Measurements from ENCODE around the gene SLC30A3. TPM values are rescaled to one million over a fixed set of nuclear protein-coding genes. Genes with fewer than 3 reads are reported as not detected.

Gene SLC30A3
- total RNA-seq, 1 donor from 2014 or later, result not detected

DNA sequence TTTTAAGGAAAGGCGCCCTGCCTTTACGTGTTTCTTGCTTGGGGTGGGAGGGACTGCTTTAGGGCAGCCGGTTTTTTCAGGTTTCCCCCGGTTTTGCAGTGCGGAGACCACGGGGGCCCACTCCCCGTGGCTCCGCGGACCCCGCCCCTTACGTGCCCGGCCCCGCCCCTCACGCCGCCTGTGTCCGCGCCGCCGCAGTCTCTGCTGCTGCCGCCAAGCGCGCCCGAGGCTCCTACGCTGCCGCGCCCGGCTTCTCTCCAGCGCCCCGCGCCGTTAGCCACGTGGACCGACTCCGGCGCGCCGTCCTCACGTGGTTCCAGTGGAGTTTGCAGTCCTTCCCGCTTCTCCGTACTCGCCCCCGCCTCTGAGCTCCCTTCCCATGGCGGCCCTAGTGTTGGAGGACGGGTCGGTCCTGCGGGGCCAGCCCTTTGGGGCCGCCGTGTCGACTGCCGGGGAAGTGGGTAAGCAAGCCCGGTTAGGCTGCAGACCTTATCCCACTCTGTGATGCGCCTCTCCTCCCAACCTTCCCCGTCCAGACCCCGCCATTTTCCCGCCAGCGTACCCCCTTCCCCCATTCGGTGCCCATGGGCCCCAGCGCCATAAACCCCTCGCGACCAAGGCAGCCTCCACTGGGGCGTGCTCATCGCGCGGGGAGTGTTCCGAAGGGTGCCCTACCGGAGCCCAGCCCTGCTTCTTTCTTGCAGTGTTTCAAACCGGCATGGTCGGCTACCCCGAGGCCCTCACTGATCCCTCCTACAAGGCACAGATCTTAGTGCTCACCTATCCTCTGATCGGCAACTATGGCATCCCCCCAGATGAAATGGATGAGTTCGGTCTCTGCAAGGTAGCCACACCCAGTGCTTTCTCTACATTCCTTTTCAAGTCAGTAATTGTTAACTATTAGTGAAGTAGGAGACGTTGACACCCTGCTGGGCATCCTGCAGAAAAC, 45.4 kb downstream of the SLC30A3 start, which contains the start of gene CAD:
CAD (plus strand) TSS at position 197 of the 949 bp plus-strand sequence; CDS start at position 380, 183 bp downstream.
- Mint-ChIP-seq H3K27me3 (ENCODE audit: unreplicated experiment) (no peaks in the 10 kb centered on the region), H3K27ac (ENCODE audit: unreplicated experiment) (peak within 1 kb of the TSS; percentile 98), H3K36me3 (ENCODE audit: unreplicated experiment) (peaks cover 16% of the 10 kb centered on the region), H3K4me3 (ENCODE audit: unreplicated experiment) (peak within 1 kb of the TSS; percentile 92), H3K4me1 (ENCODE audit: unreplicated experiment) (peaks cover 27% of the 10 kb centered on the region), H3K9me3 (ENCODE audit: unreplicated experiment) (no peaks in the 10 kb centered on the region)
- DNase-seq (ENCODE audit: extremely low spot score, unreplicated experiment), result peak; percentile 96
- TF ChIP-seq, protein P1, sequence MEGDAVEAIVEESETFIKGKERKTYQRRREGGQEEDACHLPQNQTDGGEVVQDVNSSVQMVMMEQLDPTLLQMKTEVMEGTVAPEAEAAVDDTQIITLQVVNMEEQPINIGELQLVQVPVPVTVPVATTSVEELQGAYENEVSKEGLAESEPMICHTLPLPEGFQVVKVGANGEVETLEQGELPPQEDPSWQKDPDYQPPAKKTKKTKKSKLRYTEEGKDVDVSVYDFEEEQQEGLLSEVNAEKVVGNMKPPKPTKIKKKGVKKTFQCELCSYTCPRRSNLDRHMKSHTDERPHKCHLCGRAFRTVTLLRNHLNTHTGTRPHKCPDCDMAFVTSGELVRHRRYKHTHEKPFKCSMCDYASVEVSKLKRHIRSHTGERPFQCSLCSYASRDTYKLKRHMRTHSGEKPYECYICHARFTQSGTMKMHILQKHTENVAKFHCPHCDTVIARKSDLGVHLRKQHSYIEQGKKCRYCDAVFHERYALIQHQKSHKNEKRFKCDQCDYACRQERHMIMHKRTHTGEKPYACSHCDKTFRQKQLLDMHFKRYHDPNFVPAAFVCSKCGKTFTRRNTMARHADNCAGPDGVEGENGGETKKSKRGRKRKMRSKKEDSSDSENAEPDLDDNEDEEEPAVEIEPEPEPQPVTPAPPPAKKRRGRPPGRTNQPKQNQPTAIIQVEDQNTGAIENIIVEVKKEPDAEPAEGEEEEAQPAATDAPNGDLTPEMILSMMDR (IDR thresholded peaks at IDR 0.05), result no peak

DNA sequence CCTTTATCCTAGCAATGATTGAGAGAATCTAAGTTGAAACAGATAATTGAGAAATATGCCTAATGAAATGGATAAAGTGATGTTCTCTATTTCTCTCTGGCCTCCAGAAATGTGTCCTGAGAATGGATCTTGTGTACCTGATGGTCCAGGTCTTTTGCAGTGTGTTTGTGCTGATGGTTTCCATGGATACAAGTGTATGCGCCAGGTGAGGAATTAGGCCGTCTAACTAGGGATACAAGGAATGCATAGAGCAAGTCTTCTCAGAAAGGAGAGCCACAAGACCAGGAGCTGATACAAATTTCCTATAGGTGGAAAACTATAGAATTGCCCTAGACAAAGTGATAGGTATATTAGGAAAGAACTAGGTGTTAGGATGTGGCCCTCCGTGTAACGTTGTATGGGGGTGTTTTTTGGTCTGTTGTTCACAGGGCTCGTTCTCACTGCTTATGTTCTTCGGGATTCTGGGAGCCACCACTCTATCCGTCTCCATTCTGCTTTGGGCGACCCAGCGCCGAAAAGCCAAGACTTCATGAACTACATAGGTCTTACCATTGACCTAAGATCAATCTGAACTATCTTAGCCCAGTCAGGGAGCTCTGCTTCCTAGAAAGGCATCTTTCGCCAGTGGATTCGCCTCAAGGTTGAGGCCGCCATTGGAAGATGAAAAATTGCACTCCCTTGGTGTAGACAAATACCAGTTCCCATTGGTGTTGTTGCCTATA, 46.3 kb downstream of the SLC30A3 start:
- DNase-seq (ENCODE audit: extremely low spot score, unreplicated experiment), result no peak
- Mint-ChIP-seq H3K4me1 (ENCODE audit: unreplicated experiment) (peaks cover 27% of the 10 kb centered on the region), H3K27ac (ENCODE audit: unreplicated experiment) (peak overlapping the region; percentile 98), H3K27me3 (ENCODE audit: unreplicated experiment) (no peaks in the 10 kb centered on the region), H3K36me3 (ENCODE audit: unreplicated experiment) (peaks cover 12% of the 10 kb centered on the region), H3K9me3 (ENCODE audit: unreplicated experiment) (no peaks in the 10 kb centered on the region), H3K4me3 (ENCODE audit: unreplicated experiment) (peak overlapping the region; percentile 92)
- TF ChIP-seq, protein P1 (IDR thresholded peaks at IDR 0.05), result no peak

DNA sequence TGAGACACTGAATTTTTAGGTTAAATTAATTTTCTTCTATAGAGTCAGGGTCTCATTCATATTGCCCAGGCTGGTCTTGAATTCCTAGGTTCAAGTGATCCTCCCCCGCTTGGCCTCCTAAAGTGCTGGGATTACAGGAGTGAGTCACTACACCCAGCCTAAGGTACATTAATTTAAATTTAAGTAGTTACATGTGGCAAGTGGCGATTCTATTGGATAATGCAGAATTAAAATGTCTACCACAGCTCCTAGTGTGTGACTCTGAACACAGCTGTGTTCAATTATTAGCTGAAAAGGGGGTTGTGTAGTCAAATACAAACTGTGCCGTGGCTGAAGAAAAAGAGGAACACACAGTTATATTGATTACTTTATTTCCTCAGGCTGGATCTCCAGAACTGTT, 47.9 kb downstream of the SLC30A3 start:
- H3K9me3 Mint-ChIP-seq (ENCODE audit: unreplicated experiment), result no peaks in the 10 kb centered on the region
- H3K4me3 Mint-ChIP-seq (ENCODE audit: unreplicated experiment), result no peak overlapping the region
- peaks cover 1% of the 10 kb centered on the region for H3K36me3 Mint-ChIP-seq (ENCODE audit: unreplicated experiment)
- DNase-seq (ENCODE audit: extremely low spot score, unreplicated experiment), result no peak
- TF ChIP-seq, protein P1 (IDR thresholded peaks at IDR 0.05), result no peak
- H3K27ac Mint-ChIP-seq (ENCODE audit: unreplicated experiment), result no peak overlapping the region
- peaks cover 33% of the 10 kb centered on the region for H3K4me1 Mint-ChIP-seq (ENCODE audit: unreplicated experiment)
- H3K27me3 Mint-ChIP-seq (ENCODE audit: unreplicated experiment), result no peaks in the 10 kb centered on the region

DNA sequence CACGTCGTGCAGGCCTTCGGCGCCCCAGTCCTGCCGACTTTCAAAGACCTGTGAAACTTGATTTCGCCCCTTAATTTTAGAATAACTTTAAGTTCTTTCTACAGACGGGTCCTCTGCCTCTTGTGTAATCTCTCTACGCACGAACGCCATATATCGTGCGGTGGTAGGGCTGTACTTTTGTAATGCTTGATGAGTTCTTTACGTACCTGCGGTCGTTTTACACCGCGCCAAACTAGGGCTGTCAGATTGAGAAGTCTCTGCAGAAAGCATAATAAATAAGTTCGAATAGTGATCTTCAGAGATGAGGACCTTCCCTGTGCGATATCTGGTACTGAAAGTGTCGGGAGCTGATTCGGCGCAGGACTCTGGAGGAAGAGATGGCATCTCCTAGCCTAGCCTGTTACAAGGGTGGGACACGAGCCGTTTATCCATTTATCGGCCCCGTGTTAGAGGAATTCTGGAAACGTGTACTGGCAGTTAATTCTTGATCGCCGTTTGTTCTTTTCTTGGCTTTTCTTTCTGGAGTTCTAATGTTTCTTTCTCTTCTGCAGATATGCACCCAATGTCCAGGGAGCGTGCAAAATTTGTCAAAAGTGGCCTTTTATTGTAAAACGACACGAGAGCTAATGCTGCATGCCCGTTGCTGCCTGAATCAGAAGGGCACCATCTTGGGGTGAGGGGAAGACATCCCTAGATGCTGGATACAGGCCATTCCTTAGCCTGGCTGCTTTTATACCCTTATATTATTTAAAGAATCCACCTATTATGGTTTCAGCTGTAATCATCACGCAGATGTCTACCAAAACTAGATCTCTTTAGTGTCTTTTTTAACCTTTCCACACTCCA, 50.0 kb downstream of the SLC30A3 start:
- no peaks in the 10 kb centered on the region for H3K9me3 Mint-ChIP-seq (ENCODE audit: unreplicated experiment)
- TF ChIP-seq, protein P1 (IDR thresholded peaks at IDR 0.05), result no peak
- H3K4me3 Mint-ChIP-seq (ENCODE audit: unreplicated experiment), result peak overlapping the region; percentile 95
- peaks cover 2% of the 10 kb centered on the region for H3K36me3 Mint-ChIP-seq (ENCODE audit: unreplicated experiment)
- H3K4me1 Mint-ChIP-seq (ENCODE audit: unreplicated experiment), result peaks cover 28% of the 10 kb centered on the region
- peak overlapping the region; percentile 99 for H3K27ac Mint-ChIP-seq (ENCODE audit: unreplicated experiment)
- no peak for DNase-seq (ENCODE audit: extremely low spot score, unreplicated experiment)
- no peaks in the 10 kb centered on the region for H3K27me3 Mint-ChIP-seq (ENCODE audit: unreplicated experiment)

Measured in osteocyte (in vitro differentiated cells).